Stimulated activated CD8-positive, alpha-beta memory T cell treated with anti-CD3 and anti-CD28 coated beads, Interleukin-12 subunit alpha, Interleukin-12 subunit beta, amount 100 ng/mL, for 24 hours (primary cell): ENCODE data around the gene DNAL4.

ENCODE experiments used
- DNase-seq: peaks from one replicate; pipeline ENCODE4 v3.0.0-alpha.2; 2020; ENCODE audit errors: extremely low read depth

Gene DNAL4

GRCh38 chr22:38793721-38794466 lies at the start of gene DNAL4:
Gene DNAL4 (minus strand): TSS chr22:38794143. CDS start chr22:38782731, 11,412 bp downstream.
- peak; percentile 67 for DNase-seq

- DNase-seq, result peak; percentile 15
Measured at GRCh38 chr22:38843201-38843656, 49.3 kb upstream of the DNAL4 start.

- DNase-seq, result no peak
Measured at GRCh38 chr22:38842512-38843200, 48.7 kb upstream of the DNAL4 start.

- no peak for DNase-seq
Measured at GRCh38 chr22:38841635-38842034, 47.7 kb upstream of the DNAL4 start.

GRCh38 chr22:38841211-38841610 lies 47.3 kb upstream of the DNAL4 start:
- DNase-seq, result no peak

- no peak for DNase-seq
Measured at GRCh38 chr22:38840129-38840528, 46.2 kb upstream of the DNAL4 start.

GRCh38 chr22:38839686-38840085 lies 45.7 kb upstream of the DNAL4 start:
- no peak for DNase-seq

- DNase-seq, result no peak
Measured at GRCh38 chr22:38837414-38837928, 43.5 kb upstream of the DNAL4 start.

- DNase-seq, result no peak
Measured at GRCh38 chr22:38835888-38836301, 42.0 kb upstream of the DNAL4 start.

- no peak for DNase-seq
Measured at GRCh38 chr22:38834991-38835390, 41.0 kb upstream of the DNAL4 start.

- no peak for DNase-seq
Measured at GRCh38 chr22:38834215-38834953, 40.4 kb upstream of the DNAL4 start.

GRCh38 chr22:38833061-38833460 lies 39.1 kb upstream of the DNAL4 start:
- DNase-seq, result no peak

GRCh38 chr22:38832005-38832978 lies 38.3 kb upstream of the DNAL4 start:
- no peak for DNase-seq

- no peak for DNase-seq
Measured at GRCh38 chr22:38831166-38831945, 37.4 kb upstream of the DNAL4 start.

- DNase-seq, result no peak
Measured at GRCh38 chr22:38830845-38831108, 36.8 kb upstream of the DNAL4 start.

- no peak for DNase-seq
Measured at GRCh38 chr22:38830026-38830844, 36.3 kb upstream of the DNAL4 start.

- DNase-seq, result no peak
Measured at GRCh38 chr22:38829485-38829884, 35.5 kb upstream of the DNAL4 start.

- no peak for DNase-seq
Measured at GRCh38 chr22:38828616-38829205, 34.8 kb upstream of the DNAL4 start.

- no peak for DNase-seq
Measured at GRCh38 chr22:38828191-38828590, 34.2 kb upstream of the DNAL4 start.
